Measurements from ENCODE around the gene ARHGAP22. TPM values are rescaled to one million over a fixed set of nuclear protein-coding genes. Genes with fewer than 3 reads are reported as not detected.

ARHGAP22 gene
- total RNA-seq, 2 donors from 2014 or later, result 4.4 to 8.6 TPM

- no peaks in the 10 kb centered on the region for H3K9me3 ChIP-seq
- no peaks in the 10 kb centered on the region for H3K27me3 ChIP-seq (replicated peaks; ENCODE audit: insufficient read depth)
- H3K4me3 ChIP-seq, result no peak overlapping the region
- H3K4me1 ChIP-seq (replicated peaks), result no peaks in the 10 kb centered on the region
- no peaks in the 10 kb centered on the region for H3K36me3 ChIP-seq
- intact Hi-C loops (cut with DNase I), result no loop called here
- no peak for TF ChIP-seq POLR2A (IDR thresholded peaks at IDR 0.05)
- TF ChIP-seq CTCF (IDR thresholded peaks at IDR 0.05), result no peak
- TF ChIP-seq POLR2AphosphoS5 (IDR thresholded peaks at IDR 0.05), result no peak
- WGBS, result 82% methylated on average over 5 of the region's 5 CpGs
- H3K27ac ChIP-seq, result no peak overlapping the region
- DNase-seq (ENCODE audit: low spot score), result no peak
These were observed 31.8 kb downstream of the ARHGAP22 start for GRCh38 chr10:48573045-48573444.

GRCh38 chr10:48572414-48572813 lies 32.5 kb downstream of the ARHGAP22 start:
- H3K4me1 ChIP-seq (replicated peaks), result no peaks in the 10 kb centered on the region
- no peak overlapping the region for H3K27ac ChIP-seq
- H3K27me3 ChIP-seq (replicated peaks; ENCODE audit: insufficient read depth), result no peaks in the 10 kb centered on the region
- TF ChIP-seq POLR2A (IDR thresholded peaks at IDR 0.05), result no peak
- no peak for TF ChIP-seq POLR2AphosphoS5 (IDR thresholded peaks at IDR 0.05)
- no peak for TF ChIP-seq CTCF (IDR thresholded peaks at IDR 0.05)
- DNase-seq (ENCODE audit: low spot score), result no peak
- intact Hi-C loops (cut with DNase I), result no loop called here
- H3K36me3 ChIP-seq, result no peaks in the 10 kb centered on the region
- WGBS, result 92% methylated on average over 2 of the region's 2 CpGs
- no peaks in the 10 kb centered on the region for H3K9me3 ChIP-seq
- H3K4me3 ChIP-seq, result no peak overlapping the region

GRCh38 chr10:48568546-48568945 lies 36.3 kb downstream of the ARHGAP22 start:
- intact Hi-C loops (cut with DNase I), result no loop called here
- WGBS, result 90% methylated on average over 8 of the region's 8 CpGs
- Histone ChIP-seq H3K36me3 (no peaks in the 10 kb centered on the region), H3K4me3 (no peak overlapping the region), H3K27me3 (replicated peaks; ENCODE audit: insufficient read depth) (no peaks in the 10 kb centered on the region), H3K4me1 (replicated peaks) (no peaks in the 10 kb centered on the region), H3K27ac (no peak overlapping the region), H3K9me3 (no peaks in the 10 kb centered on the region)
- no peak for TF ChIP-seq POLR2A (IDR thresholded peaks at IDR 0.05)
- TF ChIP-seq POLR2AphosphoS5 (IDR thresholded peaks at IDR 0.05), result no peak
- TF ChIP-seq CTCF (IDR thresholded peaks at IDR 0.05), result no peak
- no peak for DNase-seq (ENCODE audit: low spot score)

GRCh38 chr10:48568131-48568530 lies 36.7 kb downstream of the ARHGAP22 start:
- Histone ChIP-seq H3K27ac (no peak overlapping the region), H3K27me3 (replicated peaks; ENCODE audit: insufficient read depth) (no peaks in the 10 kb centered on the region), H3K4me1 (replicated peaks) (no peaks in the 10 kb centered on the region), H3K9me3 (no peaks in the 10 kb centered on the region), H3K36me3 (no peaks in the 10 kb centered on the region), H3K4me3 (no peak overlapping the region)
- 98% methylated on average over 4 of the region's 4 CpGs for WGBS
- TF ChIP-seq POLR2AphosphoS5 (IDR thresholded peaks at IDR 0.05) (no peak), CTCF (IDR thresholded peaks at IDR 0.05) (no peak), POLR2A (IDR thresholded peaks at IDR 0.05) (no peak)
- no peak for DNase-seq (ENCODE audit: low spot score)
- intact Hi-C loops (cut with DNase I), result no loop called here

GRCh38 chr10:48567346-48567745 lies 37.5 kb downstream of the ARHGAP22 start:
- TF ChIP-seq POLR2AphosphoS5 (IDR thresholded peaks at IDR 0.05) (no peak), CTCF (IDR thresholded peaks at IDR 0.05) (no peak), POLR2A (IDR thresholded peaks at IDR 0.05) (no peak)
- 83% methylated on average over 3 of the region's 3 CpGs for WGBS
- Histone ChIP-seq H3K4me1 (replicated peaks) (no peaks in the 10 kb centered on the region), H3K27me3 (replicated peaks; ENCODE audit: insufficient read depth) (no peaks in the 10 kb centered on the region), H3K4me3 (no peak overlapping the region), H3K27ac (no peak overlapping the region), H3K36me3 (no peaks in the 10 kb centered on the region), H3K9me3 (no peaks in the 10 kb centered on the region)
- DNase-seq (ENCODE audit: low spot score), result no peak
- intact Hi-C loops (cut with DNase I), result no loop called here
